OCI-LY1 (cell line): Measurements from ENCODE around the gene RAD50.

Source experiments
- CTCF ChIP-seq: fragments of 200-600 bp; sonication (generic), shearing (Covaris generic); IDR thresholded peaks from 2 replicates; pipeline ENCODE4 v1.5.1; 2017; ENCODE audit warnings: mild to moderate bottlenecking, antibody characterized with exemption, low read length, moderate library complexity, mixed read lengths
- EZH2 ChIP-seq: fragments of 200-600 bp; sonication (generic), shearing (Covaris generic); IDR thresholded peaks from 2 replicates; pipeline ENCODE4 v1.8.0; 2017; ENCODE audit warnings: borderline replicate concordance, mixed run types, mild to moderate bottlenecking, antibody characterized with exemption, low read length, moderate library complexity, mixed read lengths

- TF ChIP-seq CTCF (no peak), EZH2 (no peak)
Measured at GRCh38 chr5:132651838-132652469, 95.2 kb downstream of the RAD50 start.
